ENCODE data around the gene TMTC2.

The TMTC2 gene

DNA sequence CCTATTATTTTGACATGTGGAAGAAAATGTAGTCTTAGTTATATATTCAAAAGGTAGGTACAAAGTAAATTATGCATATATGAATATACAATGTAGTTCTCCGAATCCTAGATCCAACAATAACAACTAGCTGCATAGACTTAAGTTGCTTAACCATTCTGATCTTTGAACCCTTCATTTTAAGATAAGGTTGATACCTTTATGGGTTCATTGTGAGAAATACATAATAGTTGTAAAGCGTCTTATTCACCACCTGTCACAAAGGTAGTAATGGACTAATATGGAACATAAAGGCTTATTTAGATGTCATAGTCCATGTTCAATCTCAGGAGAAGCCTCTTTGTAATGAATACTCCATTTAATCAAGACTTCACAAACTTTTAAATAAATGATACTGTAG, 263.6 kb downstream of the TMTC2 start:
- TF ChIP-seq EZH2 (IDR thresholded peaks at IDR 0.05; ENCODE audit: borderline replicate concordance, low read length): no peak
- TF ChIP-seq, protein P1, sequence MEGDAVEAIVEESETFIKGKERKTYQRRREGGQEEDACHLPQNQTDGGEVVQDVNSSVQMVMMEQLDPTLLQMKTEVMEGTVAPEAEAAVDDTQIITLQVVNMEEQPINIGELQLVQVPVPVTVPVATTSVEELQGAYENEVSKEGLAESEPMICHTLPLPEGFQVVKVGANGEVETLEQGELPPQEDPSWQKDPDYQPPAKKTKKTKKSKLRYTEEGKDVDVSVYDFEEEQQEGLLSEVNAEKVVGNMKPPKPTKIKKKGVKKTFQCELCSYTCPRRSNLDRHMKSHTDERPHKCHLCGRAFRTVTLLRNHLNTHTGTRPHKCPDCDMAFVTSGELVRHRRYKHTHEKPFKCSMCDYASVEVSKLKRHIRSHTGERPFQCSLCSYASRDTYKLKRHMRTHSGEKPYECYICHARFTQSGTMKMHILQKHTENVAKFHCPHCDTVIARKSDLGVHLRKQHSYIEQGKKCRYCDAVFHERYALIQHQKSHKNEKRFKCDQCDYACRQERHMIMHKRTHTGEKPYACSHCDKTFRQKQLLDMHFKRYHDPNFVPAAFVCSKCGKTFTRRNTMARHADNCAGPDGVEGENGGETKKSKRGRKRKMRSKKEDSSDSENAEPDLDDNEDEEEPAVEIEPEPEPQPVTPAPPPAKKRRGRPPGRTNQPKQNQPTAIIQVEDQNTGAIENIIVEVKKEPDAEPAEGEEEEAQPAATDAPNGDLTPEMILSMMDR (IDR thresholded peaks at IDR 0.05; ENCODE audit: low read length): no peak
- no peak overlapping the region for H2AFZ ChIP-seq (ENCODE audit: low read length)
- H3F3A ChIP-seq (ENCODE audit: insufficient read depth, low read length): no peaks in the 10 kb centered on the region

DNA sequence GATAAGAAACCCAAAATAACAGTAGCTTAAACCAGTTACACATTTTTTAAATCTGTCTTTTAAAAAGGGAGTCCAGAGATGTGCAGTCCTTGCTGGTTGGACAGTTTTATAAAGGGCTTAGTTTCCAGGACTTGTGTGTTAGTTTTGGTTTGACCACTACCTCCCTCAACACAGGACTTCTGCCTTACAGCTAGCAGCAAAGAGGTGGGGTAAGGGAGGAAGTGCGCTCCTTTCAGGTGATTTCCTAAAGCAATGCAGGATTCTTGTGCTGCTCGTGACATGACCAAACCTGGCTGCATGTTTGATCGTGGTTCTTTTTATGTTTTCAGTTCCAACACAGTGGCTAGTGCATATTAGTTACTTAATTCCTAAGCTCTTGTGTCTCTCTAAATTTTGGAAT, 266.2 kb downstream of the TMTC2 start:
- no peak overlapping the region for H3K4me3 ChIP-seq (ENCODE audit: low read depth, low read length, poor library complexity, severe bottlenecking)
- H3K9ac ChIP-seq (ENCODE audit: low read length): no peak overlapping the region
- H3K79me2 ChIP-seq (ENCODE audit: insufficient read depth, low read length): no peaks in the 10 kb centered on the region
- no peaks in the 10 kb centered on the region for H3K9me3 ChIP-seq (ENCODE audit: low read length)
- no peaks in the 10 kb centered on the region for H3K36me3 ChIP-seq (ENCODE audit: insufficient read depth, low read length)
- no peak overlapping the region for H2AFZ ChIP-seq (ENCODE audit: low read length)
- no peak overlapping the region for H3K27ac ChIP-seq (ENCODE audit: low read depth, low read length, poor library complexity, severe bottlenecking)
- H3K4me1 ChIP-seq (ENCODE audit: insufficient read depth, low read length, severe bottlenecking): no peaks in the 10 kb centered on the region
- H3K9me2 ChIP-seq (ENCODE audit: low read depth, low read length): no peaks in the 10 kb centered on the region
- no peaks in the 10 kb centered on the region for H3F3A ChIP-seq (ENCODE audit: insufficient read depth, low read length)
- no peaks in the 10 kb centered on the region for H4K20me1 ChIP-seq (ENCODE audit: insufficient read depth, low read length)
- no peak overlapping the region for H3K4me2 ChIP-seq (ENCODE audit: low read length)
- TF ChIP-seq, protein P1 (IDR thresholded peaks at IDR 0.05; ENCODE audit: low read length): no peak
- no peak for TF ChIP-seq EZH2 (IDR thresholded peaks at IDR 0.05; ENCODE audit: borderline replicate concordance, low read length)
- H3K27me3 ChIP-seq (ENCODE audit: insufficient read depth, low read length): no peaks in the 10 kb centered on the region

More for the DNA sequence above, 263.6 kb downstream of the TMTC2 start:
- Histone ChIP-seq H3K4me1 (ENCODE audit: insufficient read depth, low read length, severe bottlenecking) (no peaks in the 10 kb centered on the region), H3K79me2 (ENCODE audit: insufficient read depth, low read length) (no peaks in the 10 kb centered on the region), H3K9ac (ENCODE audit: low read length) (no peak overlapping the region), H3K36me3 (ENCODE audit: insufficient read depth, low read length) (no peaks in the 10 kb centered on the region), H3K27me3 (ENCODE audit: insufficient read depth, low read length) (no peaks in the 10 kb centered on the region), H3K9me3 (ENCODE audit: low read length) (no peaks in the 10 kb centered on the region), H3K27ac (ENCODE audit: low read depth, low read length, poor library complexity, severe bottlenecking) (no peak overlapping the region), H4K20me1 (ENCODE audit: insufficient read depth, low read length) (no peaks in the 10 kb centered on the region), H3K4me2 (ENCODE audit: low read length) (no peak overlapping the region), H3K4me3 (ENCODE audit: low read depth, low read length, poor library complexity, severe bottlenecking) (no peak overlapping the region), H3K9me2 (ENCODE audit: low read depth, low read length) (no peaks in the 10 kb centered on the region)

DNA sequence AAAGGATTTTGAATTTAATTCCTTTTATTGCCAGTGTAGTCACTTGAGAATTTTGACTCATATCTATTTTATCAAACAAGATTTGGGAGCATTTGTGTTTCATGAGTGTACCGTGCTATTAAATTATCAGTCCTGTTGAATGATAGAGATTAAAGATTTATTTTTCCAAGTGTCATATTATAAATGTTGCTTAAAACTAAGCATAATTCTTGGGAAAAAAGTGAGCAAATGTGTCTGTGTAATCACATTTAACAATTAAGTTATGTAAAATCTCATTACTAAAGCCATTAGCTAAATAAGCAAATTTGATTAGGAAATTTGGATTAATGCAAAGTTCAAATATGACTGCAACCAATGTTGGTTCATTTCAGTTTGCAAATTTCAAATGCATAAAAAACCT, 266.7 kb downstream of the TMTC2 start:
- Histone ChIP-seq H3K4me1 (ENCODE audit: insufficient read depth, low read length, severe bottlenecking) (no peaks in the 10 kb centered on the region), H3K27ac (ENCODE audit: low read depth, low read length, poor library complexity, severe bottlenecking) (no peak overlapping the region), H3F3A (ENCODE audit: insufficient read depth, low read length) (no peaks in the 10 kb centered on the region), H3K9ac (ENCODE audit: low read length) (no peak overlapping the region), H3K27me3 (ENCODE audit: insufficient read depth, low read length) (no peaks in the 10 kb centered on the region), H4K20me1 (ENCODE audit: insufficient read depth, low read length) (no peaks in the 10 kb centered on the region), H3K79me2 (ENCODE audit: insufficient read depth, low read length) (no peaks in the 10 kb centered on the region), H3K36me3 (ENCODE audit: insufficient read depth, low read length) (no peaks in the 10 kb centered on the region), H3K9me3 (ENCODE audit: low read length) (no peaks in the 10 kb centered on the region), H2AFZ (ENCODE audit: low read length) (no peak overlapping the region), H3K9me2 (ENCODE audit: low read depth, low read length) (no peaks in the 10 kb centered on the region), H3K4me2 (ENCODE audit: low read length) (no peak overlapping the region), H3K4me3 (ENCODE audit: low read depth, low read length, poor library complexity, severe bottlenecking) (no peak overlapping the region)
- TF ChIP-seq, protein P1 (IDR thresholded peaks at IDR 0.05; ENCODE audit: low read length): no peak
- TF ChIP-seq EZH2 (IDR thresholded peaks at IDR 0.05; ENCODE audit: borderline replicate concordance, low read length): no peak
